ENCODE data around the gene ADCY3. TPM values are rescaled to one million over a fixed set of nuclear protein-coding genes. Genes with fewer than 3 reads are reported as not detected.

ADCY3 gene
- total RNA-seq, 1 donor from 2014 or later = 140 TPM

DNA sequence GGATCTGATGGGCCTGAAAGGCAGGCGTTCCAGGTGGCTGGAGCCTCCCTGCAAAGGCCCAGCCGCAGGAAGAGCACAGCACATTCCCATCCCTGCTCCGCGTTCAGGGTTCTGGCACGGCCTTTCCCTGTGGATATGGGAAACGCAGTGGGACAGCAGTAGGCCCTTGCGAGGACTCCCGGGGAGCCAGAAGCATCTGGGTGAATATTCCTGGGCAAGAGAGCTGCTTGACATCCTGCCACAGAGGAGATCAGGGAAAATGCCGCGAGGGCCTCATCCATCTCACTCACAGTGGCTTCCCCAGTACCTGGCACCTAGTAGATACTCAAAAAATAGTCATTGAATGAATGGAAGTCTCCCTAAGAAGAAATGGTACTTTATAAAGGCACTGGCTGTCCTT lies 3.1 kb upstream of the ADCY3 start:
- Histone ChIP-seq H3K9me3 (no peaks in the 10 kb centered on the region), H3K4me3 (no peak overlapping the region), H3K4me1 (peaks cover 9 to 12% of the 10 kb centered on the region in 2 donors), H3K27me3 (no peaks in the 10 kb centered on the region), H3K27ac (no peak overlapping the region), H3K36me3 (no peaks in the 10 kb centered on the region)
- TF ChIP-seq, protein P1, sequence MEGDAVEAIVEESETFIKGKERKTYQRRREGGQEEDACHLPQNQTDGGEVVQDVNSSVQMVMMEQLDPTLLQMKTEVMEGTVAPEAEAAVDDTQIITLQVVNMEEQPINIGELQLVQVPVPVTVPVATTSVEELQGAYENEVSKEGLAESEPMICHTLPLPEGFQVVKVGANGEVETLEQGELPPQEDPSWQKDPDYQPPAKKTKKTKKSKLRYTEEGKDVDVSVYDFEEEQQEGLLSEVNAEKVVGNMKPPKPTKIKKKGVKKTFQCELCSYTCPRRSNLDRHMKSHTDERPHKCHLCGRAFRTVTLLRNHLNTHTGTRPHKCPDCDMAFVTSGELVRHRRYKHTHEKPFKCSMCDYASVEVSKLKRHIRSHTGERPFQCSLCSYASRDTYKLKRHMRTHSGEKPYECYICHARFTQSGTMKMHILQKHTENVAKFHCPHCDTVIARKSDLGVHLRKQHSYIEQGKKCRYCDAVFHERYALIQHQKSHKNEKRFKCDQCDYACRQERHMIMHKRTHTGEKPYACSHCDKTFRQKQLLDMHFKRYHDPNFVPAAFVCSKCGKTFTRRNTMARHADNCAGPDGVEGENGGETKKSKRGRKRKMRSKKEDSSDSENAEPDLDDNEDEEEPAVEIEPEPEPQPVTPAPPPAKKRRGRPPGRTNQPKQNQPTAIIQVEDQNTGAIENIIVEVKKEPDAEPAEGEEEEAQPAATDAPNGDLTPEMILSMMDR (IDR thresholded peaks at IDR 0.05) = no peak
- intact Hi-C loops (cut with DNase I) = loop anchor here (5.0 kb wide), 1 partner anchor 119 kb away; the partner anchor contains the start of gene EFR3B
- DNase-seq (ENCODE audit: low spot score in 2 of 2) = no peak

DNA sequence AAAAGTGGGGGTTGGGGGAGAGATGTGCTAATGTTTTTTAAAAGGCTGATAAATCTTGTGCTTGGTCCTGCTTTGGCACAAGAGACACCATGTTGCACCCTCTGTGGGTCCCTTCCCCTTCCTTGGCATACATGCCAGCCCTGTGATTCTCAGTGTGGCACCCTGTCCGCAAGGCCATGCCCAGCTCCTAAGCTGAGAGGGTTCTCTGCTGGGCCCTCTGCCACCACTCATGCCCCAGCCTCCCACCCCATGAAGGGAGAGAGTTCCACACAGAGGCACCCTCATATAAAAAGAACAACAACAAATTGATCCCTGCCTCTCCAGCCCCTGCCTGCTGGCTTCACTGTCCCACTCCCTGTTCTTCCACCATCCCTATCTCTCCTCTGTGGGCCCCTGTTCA lies 2.5 kb upstream of the ADCY3 start:
- TF ChIP-seq, protein P1 (IDR thresholded peaks at IDR 0.05) = no peak
- Histone ChIP-seq H3K4me1 (peaks cover 9 to 12% of the 10 kb centered on the region in 2 donors), H3K9me3 (no peaks in the 10 kb centered on the region), H3K36me3 (no peaks in the 10 kb centered on the region), H3K27me3 (no peaks in the 10 kb centered on the region), H3K4me3 (no peak overlapping the region), H3K27ac (no peak overlapping the region)
- intact Hi-C loops (cut with DNase I) = loop anchor here (5.0 kb wide), 1 partner anchor 120 kb away; the partner anchor contains the start of gene EFR3B
- DNase-seq (ENCODE audit: low spot score in 2 of 2) = no peak

DNA sequence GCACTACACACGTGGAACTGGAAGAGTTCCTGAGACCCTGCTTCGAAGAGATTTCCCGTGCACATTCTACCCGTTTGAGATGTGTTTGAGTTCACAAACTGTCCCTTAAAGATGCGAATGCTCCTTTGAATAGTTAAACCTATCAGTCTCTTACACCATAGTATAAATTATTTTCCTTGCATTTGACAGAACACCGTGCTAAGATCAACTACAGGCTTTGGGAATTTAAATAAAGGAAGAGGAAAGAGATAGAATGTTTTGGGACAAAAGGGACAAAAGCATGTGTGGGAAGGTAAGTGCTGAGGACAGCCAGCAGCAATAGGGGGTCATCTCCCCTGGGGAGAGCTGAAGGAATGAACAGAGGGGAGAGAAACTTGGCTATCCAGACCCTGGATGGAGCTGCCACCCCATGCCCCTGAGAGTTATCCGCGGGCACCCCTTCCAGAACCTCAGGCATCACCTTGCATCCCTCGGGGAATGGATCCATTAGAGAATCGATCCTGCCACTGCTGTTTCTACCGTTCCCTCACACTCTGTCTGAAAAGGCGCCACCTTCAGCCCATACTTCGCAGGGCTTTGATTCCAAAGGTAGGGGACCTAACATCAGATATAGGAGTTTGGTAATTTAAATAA lies 888 bp upstream of the ADCY3 start:
- Histone ChIP-seq H3K4me1 (peaks cover 0 to 5% of the 10 kb centered on the region in 2 donors), H3K4me3 (peak overlapping the region; percentile 72 to 93), H3K9me3 (no peaks in the 10 kb centered on the region), H3K36me3 (no peaks in the 10 kb centered on the region), H3K27me3 (no peaks in the 10 kb centered on the region), H3K27ac (peak overlapping the region; percentile 54 to 62)
- DNase-seq (ENCODE audit: low spot score in 2 of 2) = no peak
- TF ChIP-seq, protein P1 (IDR thresholded peaks at IDR 0.05) = no peak
- intact Hi-C loops (cut with DNase I) = loop anchor here (2.0 to 5.0 kb wide), 2 partner anchors 50 to 121 kb away; partner anchors contain the start of genes DNAJC27 and EFR3B

DNA sequence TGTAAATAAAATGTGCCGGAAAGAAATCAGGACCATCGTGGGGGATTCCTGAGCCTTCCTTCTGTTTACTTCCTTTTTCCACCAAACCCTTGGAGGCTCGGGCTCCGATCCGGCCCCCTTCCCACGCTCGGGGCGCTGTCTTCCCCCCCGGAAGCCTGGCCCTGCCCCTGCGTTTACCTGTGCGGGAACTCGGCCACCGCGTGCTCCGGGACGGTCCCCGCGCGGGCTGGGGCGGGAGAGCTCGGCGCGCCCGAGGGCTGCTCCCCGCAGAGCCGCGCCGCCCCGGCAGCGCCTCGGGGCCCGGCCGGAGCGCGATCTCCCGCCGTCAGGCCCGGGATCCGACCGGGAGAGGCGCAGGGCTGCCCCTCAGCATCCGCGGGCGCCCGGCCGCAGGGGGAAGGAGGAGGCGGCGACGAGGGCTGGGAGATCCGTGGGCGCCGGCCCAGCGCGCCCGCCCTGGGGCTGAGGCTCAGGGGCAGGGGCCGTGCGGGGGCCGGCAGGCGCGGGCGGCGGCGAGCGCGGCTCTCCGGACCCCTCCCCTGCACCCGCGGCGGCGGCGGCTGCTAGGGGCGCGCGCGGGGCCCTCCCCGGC lies 435 bp downstream of the ADCY3 start:
- TF ChIP-seq, protein P1 (IDR thresholded peaks at IDR 0.05) = no peak
- DNase-seq (ENCODE audit: low spot score in 2 of 2) = no peak
- no peaks in the 10 kb centered on the region for H3K9me3 ChIP-seq
- H3K36me3 ChIP-seq = no peaks in the 10 kb centered on the region
- intact Hi-C loops (cut with DNase I) = loop anchor here (2.0 to 5.0 kb wide), 2 partner anchors 51 to 123 kb away; partner anchors contain the start of genes DNAJC27 and EFR3B
- H3K27me3 ChIP-seq = no peaks in the 10 kb centered on the region
- H3K27ac ChIP-seq = peak overlapping the region; percentile 42 to 60
- peak overlapping the region; percentile 72 to 93 for H3K4me3 ChIP-seq
- H3K4me1 ChIP-seq = peaks cover 0 to 5% of the 10 kb centered on the region in 2 donors

DNA sequence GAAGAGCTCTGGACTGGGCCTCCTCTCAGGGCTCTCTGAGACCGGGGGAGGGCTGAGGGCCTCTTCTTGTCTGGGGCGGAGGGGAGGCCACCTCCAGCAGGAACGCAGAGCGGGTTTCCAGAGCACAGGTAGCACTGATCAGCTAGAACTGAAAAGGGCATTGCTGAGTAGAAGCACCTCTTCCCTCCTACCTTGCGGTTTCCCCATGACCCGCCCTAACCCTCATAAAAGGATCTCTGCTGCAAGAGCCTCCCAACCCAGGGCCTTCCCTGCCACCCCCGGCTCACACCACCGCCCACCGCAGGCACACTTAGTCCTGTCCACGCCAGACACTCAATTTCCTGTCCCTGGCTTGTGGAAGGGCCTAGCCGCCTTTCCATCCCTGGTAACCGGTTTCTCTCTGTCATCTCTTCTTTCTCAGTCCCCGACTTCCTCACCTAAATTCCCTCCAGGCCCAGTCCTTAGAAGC lies 966 bp downstream of the ADCY3 start:
- H3K27ac ChIP-seq = peak overlapping the region; percentile 42 to 60
- H3K4me3 ChIP-seq = peak overlapping the region; percentile 72 to 93
- TF ChIP-seq, protein P1 (IDR thresholded peaks at IDR 0.05) = no peak
- no peaks in the 10 kb centered on the region for H3K9me3 ChIP-seq
- H3K27me3 ChIP-seq = no peaks in the 10 kb centered on the region
- H3K36me3 ChIP-seq = no peaks in the 10 kb centered on the region
- intact Hi-C loops (cut with DNase I) = no loop called here
- no peak for DNase-seq (ENCODE audit: low spot score in 2 of 2)
- H3K4me1 ChIP-seq = peaks cover 0 to 5% of the 10 kb centered on the region in 2 donors
